ENCODE results near the gene CYB5B. TPM values are rescaled to one million over a fixed set of nuclear protein-coding genes. Genes with fewer than 3 reads are reported as not detected.
A peak's percentile ranks its signal among the peaks of the same experiment; 100 is the strongest.

Gene CYB5B
- total RNA-seq, 1 experiment from 2014 or later = 112 TPM

DNA sequence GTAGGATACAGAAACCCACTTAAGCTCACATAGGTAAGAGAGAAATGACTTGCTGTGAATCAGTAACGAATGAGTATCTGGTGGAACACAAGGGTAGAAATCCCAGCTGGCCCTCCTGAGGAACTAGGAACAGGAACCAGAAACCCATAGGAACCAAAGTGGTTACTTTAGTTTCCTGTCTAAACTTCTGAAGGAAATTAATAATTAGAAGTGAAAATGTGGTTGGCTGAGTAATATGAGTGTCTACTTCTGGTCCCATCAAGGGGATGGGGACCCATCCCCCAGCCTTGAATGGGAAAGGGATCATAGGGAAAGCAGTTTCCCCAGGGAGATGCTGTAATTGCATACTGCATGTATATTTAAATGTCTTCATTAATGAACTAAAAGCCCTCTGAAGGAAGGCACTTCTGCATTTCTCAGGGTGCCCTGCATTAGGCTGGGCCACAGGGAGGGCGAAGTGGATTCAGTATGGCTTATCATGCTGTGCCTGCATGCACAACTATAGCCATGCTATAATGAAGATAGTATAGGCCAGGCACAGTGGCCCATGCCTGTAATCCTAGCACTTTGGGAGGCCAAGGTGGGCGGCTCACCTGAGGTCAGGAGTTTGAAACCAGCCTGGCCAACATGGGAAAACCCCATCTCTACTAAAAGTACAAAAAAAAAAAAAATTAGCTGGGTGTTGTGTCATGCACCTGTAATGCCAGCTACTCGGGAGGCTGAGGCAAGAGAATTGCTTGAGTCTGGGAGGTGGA is 45.6 kb downstream of the CYB5B start:
- no peak for DNase-seq (ENCODE audit: unreplicated experiment)
- no peaks in the 10 kb centered on the region for H3K9me3 Mint-ChIP-seq (ENCODE audit: unreplicated experiment)
- H3K27me3 Mint-ChIP-seq (ENCODE audit: insufficient read depth, unreplicated experiment) = no peaks in the 10 kb centered on the region
- TF ChIP-seq, protein P1, sequence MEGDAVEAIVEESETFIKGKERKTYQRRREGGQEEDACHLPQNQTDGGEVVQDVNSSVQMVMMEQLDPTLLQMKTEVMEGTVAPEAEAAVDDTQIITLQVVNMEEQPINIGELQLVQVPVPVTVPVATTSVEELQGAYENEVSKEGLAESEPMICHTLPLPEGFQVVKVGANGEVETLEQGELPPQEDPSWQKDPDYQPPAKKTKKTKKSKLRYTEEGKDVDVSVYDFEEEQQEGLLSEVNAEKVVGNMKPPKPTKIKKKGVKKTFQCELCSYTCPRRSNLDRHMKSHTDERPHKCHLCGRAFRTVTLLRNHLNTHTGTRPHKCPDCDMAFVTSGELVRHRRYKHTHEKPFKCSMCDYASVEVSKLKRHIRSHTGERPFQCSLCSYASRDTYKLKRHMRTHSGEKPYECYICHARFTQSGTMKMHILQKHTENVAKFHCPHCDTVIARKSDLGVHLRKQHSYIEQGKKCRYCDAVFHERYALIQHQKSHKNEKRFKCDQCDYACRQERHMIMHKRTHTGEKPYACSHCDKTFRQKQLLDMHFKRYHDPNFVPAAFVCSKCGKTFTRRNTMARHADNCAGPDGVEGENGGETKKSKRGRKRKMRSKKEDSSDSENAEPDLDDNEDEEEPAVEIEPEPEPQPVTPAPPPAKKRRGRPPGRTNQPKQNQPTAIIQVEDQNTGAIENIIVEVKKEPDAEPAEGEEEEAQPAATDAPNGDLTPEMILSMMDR (IDR thresholded peaks at IDR 0.05; ENCODE audit: unreplicated experiment) = no peak
- BruUV-seq (replicated peaks) = no TSS peak
- H3K27ac Mint-ChIP-seq (ENCODE audit: low read depth, unreplicated experiment) = no peak overlapping the region
- CTCF ChIA-PET = interaction anchor here (0.6 kb wide), 1 partner anchor 13 kb away, joined by 4 read pairs; no protein-coding TSS in a partner anchor
- H3K4me1 Mint-ChIP-seq (ENCODE audit: insufficient read depth, unreplicated experiment) = no peaks in the 10 kb centered on the region
- POLR2A ChIA-PET = interaction anchor here (1.1 kb wide), 1 partner anchor 88 kb away, joined by 3 read pairs; no protein-coding TSS in a partner anchor
- intact Hi-C loops (cut with micrococcal nuclease) = loop anchor here (10.0 kb wide), 1 partner anchor 95 kb away; the partner anchor contains the start of gene NFAT5
- H3K4me3 Mint-ChIP-seq (ENCODE audit: unreplicated experiment) = no peak overlapping the region
- H3K36me3 Mint-ChIP-seq (ENCODE audit: insufficient read depth, unreplicated experiment) = peaks cover 6% of the 10 kb centered on the region

DNA sequence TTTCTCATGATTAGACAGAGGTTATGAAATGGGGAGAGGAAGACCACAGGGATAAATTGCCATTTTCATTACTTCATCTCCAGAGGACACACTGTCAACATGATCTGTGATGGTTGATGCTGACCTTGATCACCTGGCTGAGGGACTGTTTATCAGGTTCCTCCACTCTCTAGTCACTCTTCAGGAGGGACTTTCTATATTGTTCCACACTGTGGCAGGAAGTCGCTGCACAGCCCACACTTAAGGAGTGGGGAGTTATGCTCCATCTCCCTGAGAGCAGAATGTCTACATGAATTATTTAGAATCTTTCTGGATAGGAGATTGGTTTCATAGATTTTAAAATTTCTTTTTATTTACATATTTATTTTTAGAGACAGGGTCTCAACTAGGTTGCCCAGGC is 46.7 kb downstream of the CYB5B start:
- ChIA-PET POLR2A (no interaction called here), CTCF (interaction anchor here (0.6 kb wide), 2 partner anchors 14 to 42 kb away, joined by 4 read pairs; no protein-coding TSS in a partner anchor)
- H3K9me3 Mint-ChIP-seq (ENCODE audit: unreplicated experiment) = no peaks in the 10 kb centered on the region
- peaks cover 6% of the 10 kb centered on the region for H3K36me3 Mint-ChIP-seq (ENCODE audit: insufficient read depth, unreplicated experiment)
- H3K27ac Mint-ChIP-seq (ENCODE audit: low read depth, unreplicated experiment) = no peak overlapping the region
- TF ChIP-seq, protein P1 (IDR thresholded peaks at IDR 0.05; ENCODE audit: unreplicated experiment) = no peak
- no peaks in the 10 kb centered on the region for H3K27me3 Mint-ChIP-seq (ENCODE audit: insufficient read depth, unreplicated experiment)
- intact Hi-C loops (cut with micrococcal nuclease) = loop anchor here (10.0 kb wide), 1 partner anchor 94 kb away; the partner anchor contains the start of gene NFAT5
- no TSS peak for BruUV-seq (replicated peaks)
- no peak for DNase-seq (ENCODE audit: unreplicated experiment)
- peaks cover under 1% of the 10 kb centered on the region for H3K4me1 Mint-ChIP-seq (ENCODE audit: insufficient read depth, unreplicated experiment)
- H3K4me3 Mint-ChIP-seq (ENCODE audit: unreplicated experiment) = no peak overlapping the region

DNA sequence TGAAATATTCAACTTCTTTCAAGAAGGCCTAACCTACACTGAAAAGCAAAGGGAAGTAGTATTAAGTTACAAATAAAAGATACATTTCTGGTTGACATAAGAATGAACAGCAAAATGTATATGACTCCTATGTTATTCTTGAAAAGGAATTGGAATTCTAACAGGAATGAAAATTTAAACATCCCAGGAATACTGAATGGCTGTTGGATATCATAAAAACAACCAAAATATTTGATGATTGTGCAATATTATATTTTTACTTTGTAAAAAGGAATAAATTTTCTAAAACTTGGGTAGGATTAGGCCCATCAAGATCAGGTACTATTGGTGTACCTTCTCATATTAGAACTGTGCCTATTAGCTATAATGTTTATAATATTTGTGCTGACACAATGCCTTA is 50.0 kb downstream of the CYB5B start:
- ChIA-PET CTCF (no interaction called here), POLR2A (no interaction called here)
- no TSS peak for BruUV-seq (replicated peaks)
- Mint-ChIP-seq H3K27ac (ENCODE audit: low read depth, unreplicated experiment) (no peak overlapping the region), H3K4me1 (ENCODE audit: insufficient read depth, unreplicated experiment) (peaks cover 12% of the 10 kb centered on the region), H3K9me3 (ENCODE audit: unreplicated experiment) (no peaks in the 10 kb centered on the region), H3K36me3 (ENCODE audit: insufficient read depth, unreplicated experiment) (no peaks in the 10 kb centered on the region), H3K4me3 (ENCODE audit: unreplicated experiment) (no peak overlapping the region), H3K27me3 (ENCODE audit: insufficient read depth, unreplicated experiment) (no peaks in the 10 kb centered on the region)
- TF ChIP-seq, protein P1 (IDR thresholded peaks at IDR 0.05; ENCODE audit: unreplicated experiment) = no peak
- intact Hi-C loops (cut with micrococcal nuclease) = loop anchor here (10.0 kb wide), 1 partner anchor 90 kb away; the partner anchor contains the start of gene NFAT5
- no peak for DNase-seq (ENCODE audit: unreplicated experiment)

DNA sequence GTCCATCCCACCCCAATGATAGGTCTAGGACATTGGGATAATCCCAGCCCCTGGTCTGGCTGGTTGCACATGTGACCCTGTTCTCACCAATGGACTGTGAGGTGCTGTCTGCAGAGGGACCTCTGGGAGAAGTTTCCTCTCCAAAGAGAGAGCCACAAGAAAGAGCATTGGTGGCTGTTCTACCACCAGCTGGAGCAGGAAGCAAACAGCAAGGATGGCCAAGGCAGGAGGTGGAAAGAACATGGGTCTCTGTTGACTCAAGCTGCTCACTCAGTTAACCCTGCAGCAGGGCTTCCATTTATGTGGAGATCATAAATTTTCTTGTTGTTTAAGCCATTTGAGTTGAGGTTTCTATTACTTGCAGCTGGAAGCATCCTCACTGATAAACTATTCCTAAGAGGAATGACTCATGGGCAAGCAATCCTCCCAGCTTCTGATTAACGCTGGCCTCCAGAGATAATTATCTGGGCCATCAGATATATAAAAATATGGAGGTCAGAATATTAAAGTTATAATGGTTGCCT is 52.6 kb downstream of the CYB5B start:
- CTCF ChIA-PET = interaction anchor here (1.3 kb wide), 1 partner anchor 20 kb away, joined by 5 read pairs; no protein-coding TSS in a partner anchor
- H3K27ac Mint-ChIP-seq (ENCODE audit: low read depth, unreplicated experiment) = no peak overlapping the region
- POLR2A ChIA-PET = interaction anchor here (0.5 to 1.6 kb wide), 11 partner anchors 8 to 87 kb away, joined by 3 to 6 read pairs (median 3); partner anchors contain the start of gene CYB5B

More for the DNA sequence above, 52.6 kb downstream of the CYB5B start:
- TF ChIP-seq, protein P1 (IDR thresholded peaks at IDR 0.05; ENCODE audit: unreplicated experiment) = no peak
- BruUV-seq (replicated peaks) = no TSS peak
- intact Hi-C loops (cut with micrococcal nuclease) = loop anchor here (10.0 kb wide), 1 partner anchor 88 kb away; the partner anchor contains the start of gene NFAT5
- Mint-ChIP-seq H3K4me1 (ENCODE audit: insufficient read depth, unreplicated experiment) (peaks cover 12% of the 10 kb centered on the region), H3K36me3 (ENCODE audit: insufficient read depth, unreplicated experiment) (peaks cover 8% of the 10 kb centered on the region), H3K4me3 (ENCODE audit: unreplicated experiment) (no peak overlapping the region), H3K27me3 (ENCODE audit: insufficient read depth, unreplicated experiment) (no peaks in the 10 kb centered on the region), H3K9me3 (ENCODE audit: unreplicated experiment) (no peaks in the 10 kb centered on the region)
- peak; percentile 37 for DNase-seq (ENCODE audit: unreplicated experiment)

All from MCF 10A (cell line).